ENCODE results near the gene CRACR2B.

GRCh38 chr11:869399-870126 is 41.8 kb downstream of the CRACR2B start:
- TF ChIP-seq POLR2AphosphoS5 (IDR thresholded peaks at IDR 0.05; ENCODE audit: low read depth, low read length) (no peak), REST (IDR thresholded peaks at IDR 0.05; ENCODE audit: insufficient read depth in 1 of 2, low read depth in 2 of 2, low read length in 2 of 2) (no peak), FOXP2 (optimal IDR thresholded peaks at IDR 0.05; ENCODE audit: borderline replicate concordance, extremely low read depth, extremely low read length, insufficient read depth) (no peak), TAF1 (IDR thresholded peaks at IDR 0.05; ENCODE audit: borderline replicate concordance, insufficient read depth, low read length) (no peak)

Data from PFSK-1 (cell line).